ENCODE data around the gene CACNA1F.
A peak's percentile ranks its signal among the peaks of the same experiment; 100 is the strongest.

The CACNA1F gene

GRCh38 chrX:49165901-49166881 lies 66.9 kb downstream of the CACNA1F start:
- Histone ChIP-seq H3K36me3 (ENCODE audit: control insufficient read depth in 2 of 2, insufficient read depth in 2 of 2, low read length in 2 of 2) (no peaks in the 10 kb centered on the region), H3K9me3 (ENCODE audit: control insufficient read depth in 2 of 2, low read length in 2 of 2) (no peaks in the 10 kb centered on the region), H3K4me3 (ENCODE audit: low read length in 2 of 2) (peak overlapping the region; percentile 54 to 74), H3K4me1 (ENCODE audit: control insufficient read depth, insufficient read depth, low read length) (peaks cover 19% of the 10 kb centered on the region), H3K27ac (ENCODE audit: low read length) (peak overlapping the region; percentile 95), H3K27me3 (ENCODE audit: control insufficient read depth in 1 of 2, insufficient read depth in 2 of 2, low read length in 2 of 2) (peaks cover 0 to 5% of the 10 kb centered on the region in 2 donors), H3K9ac (ENCODE audit: low read length in 2 of 2) (peak overlapping the region; percentile 73 to 88)

GRCh38 chrX:49164589-49165360 lies 68.4 kb downstream of the CACNA1F start:
- Histone ChIP-seq H3K27ac (ENCODE audit: low read length) (peak overlapping the region; percentile 95), H3K4me1 (ENCODE audit: control insufficient read depth, insufficient read depth, low read length) (peaks cover 18% of the 10 kb centered on the region), H3K4me3 (ENCODE audit: low read length in 2 of 2) (no peak overlapping the region), H3K9ac (ENCODE audit: low read length in 2 of 2) (no peak overlapping the region), H3K36me3 (ENCODE audit: control insufficient read depth in 2 of 2, insufficient read depth in 2 of 2, low read length in 2 of 2) (no peaks in the 10 kb centered on the region), H3K27me3 (ENCODE audit: control insufficient read depth in 1 of 2, insufficient read depth in 2 of 2, low read length in 2 of 2) (peaks cover 0 to 5% of the 10 kb centered on the region in 2 donors), H3K9me3 (ENCODE audit: control insufficient read depth in 2 of 2, low read length in 2 of 2) (no peaks in the 10 kb centered on the region)

DNA sequence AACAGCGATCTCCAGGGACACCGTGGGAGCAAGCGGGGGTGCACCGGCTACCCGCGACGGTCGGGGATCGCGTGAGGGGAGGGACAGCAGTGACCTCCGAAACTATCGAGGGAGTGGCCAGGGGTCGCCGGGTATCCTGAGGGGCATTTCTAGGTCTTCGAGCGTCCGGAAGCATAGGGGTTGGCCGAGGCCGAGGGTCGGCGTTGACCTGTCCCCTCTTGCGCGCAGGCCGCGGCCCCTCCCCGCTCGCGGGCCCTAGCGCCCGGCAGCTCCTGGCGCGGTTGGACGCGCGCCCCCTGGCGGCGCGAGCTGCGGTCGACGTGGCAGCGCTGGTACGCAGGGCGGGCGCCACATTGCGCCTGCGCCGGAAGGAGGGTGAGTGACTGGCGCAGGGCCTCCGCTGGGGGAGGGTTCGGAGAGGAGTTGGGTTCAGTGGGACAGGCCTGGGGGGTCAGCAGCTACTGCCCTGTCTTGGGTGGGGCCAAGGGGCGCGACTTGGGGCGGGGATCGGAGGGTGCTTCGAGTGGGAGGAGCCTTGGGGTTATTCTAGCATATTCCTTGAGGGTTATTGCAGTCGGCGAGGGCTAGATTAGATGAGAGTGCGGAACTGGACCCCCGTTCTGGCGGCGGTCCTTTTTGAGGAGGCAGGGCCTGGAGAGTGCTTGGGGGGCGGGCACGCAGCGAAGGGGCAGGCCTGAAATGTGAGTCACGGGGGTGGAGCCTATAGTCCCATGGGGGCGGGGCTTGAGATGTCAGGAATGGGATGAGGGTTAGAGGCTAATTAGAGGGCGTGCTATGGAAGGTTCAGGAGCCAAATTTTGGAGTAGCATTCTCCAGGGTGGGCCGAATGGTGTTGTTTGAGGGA lies 69.4 kb downstream of the CACNA1F start:
- peaks cover 15% of the 10 kb centered on the region for H3K4me1 ChIP-seq (ENCODE audit: control insufficient read depth, insufficient read depth, low read length)
- H3K36me3 ChIP-seq (ENCODE audit: control insufficient read depth in 2 of 2, insufficient read depth in 2 of 2, low read length in 2 of 2), result no peaks in the 10 kb centered on the region
- no peaks in the 10 kb centered on the region for H3K9me3 ChIP-seq (ENCODE audit: control insufficient read depth in 2 of 2, low read length in 2 of 2)
- H3K9ac ChIP-seq (ENCODE audit: low read length in 2 of 2), result peak overlapping the region; percentile 47 to 67
- peak overlapping the region; percentile 87 for H3K27ac ChIP-seq (ENCODE audit: low read length)
- peaks cover 0 to 9% of the 10 kb centered on the region in 2 donors for H3K27me3 ChIP-seq (ENCODE audit: control insufficient read depth in 1 of 2, insufficient read depth in 2 of 2, low read length in 2 of 2)
- H3K4me3 ChIP-seq (ENCODE audit: low read length in 2 of 2), result peak overlapping the region; percentile 35 to 62

- peak within 1 kb of the TSS; percentile 47 to 67 for H3K9ac ChIP-seq (ENCODE audit: low read length in 2 of 2)
- H3K36me3 ChIP-seq (ENCODE audit: control insufficient read depth in 2 of 2, insufficient read depth in 2 of 2, low read length in 2 of 2), result no peaks in the 10 kb centered on the region
- peak within 1 kb of the TSS; percentile 87 for H3K27ac ChIP-seq (ENCODE audit: low read length)
- H3K27me3 ChIP-seq (ENCODE audit: control insufficient read depth in 1 of 2, insufficient read depth in 2 of 2, low read length in 2 of 2), result peaks cover 0 to 10% of the 10 kb centered on the region in 2 donors
- H3K4me3 ChIP-seq (ENCODE audit: low read length in 2 of 2), result peak within 1 kb of the TSS; percentile 35 to 62
- no peaks in the 10 kb centered on the region for H3K9me3 ChIP-seq (ENCODE audit: control insufficient read depth in 2 of 2, low read length in 2 of 2)
- H3K4me1 ChIP-seq (ENCODE audit: control insufficient read depth, insufficient read depth, low read length), result peaks cover 15% of the 10 kb centered on the region
Measured at GRCh38 chrX:49162620-49163019, 70.5 kb downstream of the CACNA1F start, which contains the start of gene MAGIX. TSS of gene MAGIX (plus strand) at chrX:49162758. CDS start at chrX:49162890, 132 bp downstream.

- H3K4me3 ChIP-seq (ENCODE audit: low read length in 2 of 2), result no peak overlapping the region
- no peak overlapping the region for H3K9ac ChIP-seq (ENCODE audit: low read length in 2 of 2)
- H3K4me1 ChIP-seq (ENCODE audit: control insufficient read depth, insufficient read depth, low read length), result peaks cover 8% of the 10 kb centered on the region
- H3K36me3 ChIP-seq (ENCODE audit: control insufficient read depth in 2 of 2, insufficient read depth in 2 of 2, low read length in 2 of 2), result no peaks in the 10 kb centered on the region
- H3K9me3 ChIP-seq (ENCODE audit: control insufficient read depth in 2 of 2, low read length in 2 of 2), result no peaks in the 10 kb centered on the region
- H3K27ac ChIP-seq (ENCODE audit: low read length), result no peak overlapping the region
- peaks cover 0 to 7% of the 10 kb centered on the region in 2 donors for H3K27me3 ChIP-seq (ENCODE audit: control insufficient read depth in 1 of 2, insufficient read depth in 2 of 2, low read length in 2 of 2)
Measured at GRCh38 chrX:49161632-49162031, 71.5 kb downstream of the CACNA1F start.

GRCh38 chrX:49160908-49161307 lies 72.2 kb downstream of the CACNA1F start:
- Histone ChIP-seq H3K4me3 (ENCODE audit: low read length in 2 of 2) (no peak overlapping the region), H3K27ac (ENCODE audit: low read length) (no peak overlapping the region), H3K36me3 (ENCODE audit: control insufficient read depth in 2 of 2, insufficient read depth in 2 of 2, low read length in 2 of 2) (no peaks in the 10 kb centered on the region), H3K9ac (ENCODE audit: low read length in 2 of 2) (no peak overlapping the region), H3K9me3 (ENCODE audit: control insufficient read depth in 2 of 2, low read length in 2 of 2) (no peaks in the 10 kb centered on the region), H3K4me1 (ENCODE audit: control insufficient read depth, insufficient read depth, low read length) (peaks cover 9% of the 10 kb centered on the region), H3K27me3 (ENCODE audit: control insufficient read depth in 1 of 2, insufficient read depth in 2 of 2, low read length in 2 of 2) (peaks cover 0 to 7% of the 10 kb centered on the region in 2 donors)

DNA sequence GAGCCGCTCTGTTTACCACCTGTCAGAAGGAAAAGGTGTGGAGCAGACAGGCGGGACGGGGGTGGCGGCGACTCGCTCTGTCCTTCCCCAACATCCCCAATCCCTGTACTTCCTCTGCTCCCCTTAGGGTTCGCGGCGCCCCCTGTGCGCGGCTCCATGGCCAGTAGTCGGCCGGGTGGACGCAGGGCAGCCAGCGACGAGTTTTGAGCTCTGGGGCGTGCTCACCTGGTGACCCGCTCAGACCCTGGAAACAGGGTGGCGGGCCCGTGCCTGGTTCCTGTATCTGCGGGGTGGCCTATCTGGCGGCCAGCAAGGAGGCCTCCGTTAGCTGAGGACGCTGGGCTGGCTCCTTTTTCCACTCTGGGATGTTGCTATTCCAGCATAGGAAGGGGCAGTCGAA lies 75.9 kb downstream of the CACNA1F start:
- H3K4me1 ChIP-seq (ENCODE audit: control insufficient read depth, insufficient read depth, low read length), result peaks cover 7% of the 10 kb centered on the region
- H3K27me3 ChIP-seq (ENCODE audit: control insufficient read depth in 1 of 2, insufficient read depth in 2 of 2, low read length in 2 of 2), result peaks cover 0 to 5% of the 10 kb centered on the region in 2 donors
- H3K4me3 ChIP-seq (ENCODE audit: low read length in 2 of 2), result no peak overlapping the region
- H3K9me3 ChIP-seq (ENCODE audit: control insufficient read depth in 2 of 2, low read length in 2 of 2), result peaks cover 0 to 2% of the 10 kb centered on the region in 2 donors
- H3K27ac ChIP-seq (ENCODE audit: low read length), result no peak overlapping the region
- no peaks in the 10 kb centered on the region for H3K36me3 ChIP-seq (ENCODE audit: control insufficient read depth in 2 of 2, insufficient read depth in 2 of 2, low read length in 2 of 2)
- no peak overlapping the region for H3K9ac ChIP-seq (ENCODE audit: low read length in 2 of 2)

GRCh38 chrX:49155900-49156837 lies 77.0 kb downstream of the CACNA1F start:
- no peaks in the 10 kb centered on the region for H3K36me3 ChIP-seq (ENCODE audit: control insufficient read depth in 2 of 2, insufficient read depth in 2 of 2, low read length in 2 of 2)
- H3K4me1 ChIP-seq (ENCODE audit: control insufficient read depth, insufficient read depth, low read length), result peaks cover 7% of the 10 kb centered on the region
- peak overlapping the region; percentile 89 to 93 for H3K9ac ChIP-seq (ENCODE audit: low read length in 2 of 2)
- H3K9me3 ChIP-seq (ENCODE audit: control insufficient read depth in 2 of 2, low read length in 2 of 2), result peaks cover 0 to 2% of the 10 kb centered on the region in 2 donors
- H3K27me3 ChIP-seq (ENCODE audit: control insufficient read depth in 1 of 2, insufficient read depth in 2 of 2, low read length in 2 of 2), result peaks cover 0 to 5% of the 10 kb centered on the region in 2 donors
- peak overlapping the region; percentile 50 to 71 for H3K4me3 ChIP-seq (ENCODE audit: low read length in 2 of 2)
- H3K27ac ChIP-seq (ENCODE audit: low read length), result peak overlapping the region; percentile 93

DNA sequence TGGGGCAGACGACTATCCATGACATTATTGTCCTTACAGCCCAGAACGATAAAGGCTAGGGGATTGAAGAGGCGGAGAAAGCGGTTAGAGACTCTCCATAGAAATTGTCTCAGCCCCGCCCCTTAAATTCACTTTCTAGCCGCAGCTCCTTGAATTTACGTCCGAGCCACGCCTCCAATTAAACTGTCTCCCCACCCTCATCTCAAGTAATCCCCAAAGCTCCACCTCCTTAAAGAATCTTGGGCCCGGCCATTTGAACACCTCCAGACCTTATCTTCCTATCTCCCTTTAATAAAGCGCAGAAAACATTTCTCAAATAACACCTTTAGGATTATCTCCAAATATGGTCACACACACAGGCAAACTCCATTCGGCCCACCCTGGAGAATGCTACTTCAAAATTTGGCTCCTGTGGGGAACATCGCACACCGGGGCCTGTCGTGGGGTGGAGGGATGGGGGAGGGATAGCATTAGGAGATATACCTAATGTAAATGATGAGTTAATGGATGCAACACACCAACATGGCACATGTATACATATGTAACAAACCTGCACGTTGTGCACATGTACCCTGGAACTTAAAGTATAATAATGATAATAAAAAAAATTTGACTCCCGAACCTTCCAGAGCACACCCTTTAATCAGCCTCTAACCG lies 77.8 kb downstream of the CACNA1F start:
- peaks cover 0 to 5% of the 10 kb centered on the region in 2 donors for H3K27me3 ChIP-seq (ENCODE audit: control insufficient read depth in 1 of 2, insufficient read depth in 2 of 2, low read length in 2 of 2)
- peak overlapping the region; percentile 38 to 71 for H3K4me3 ChIP-seq (ENCODE audit: low read length in 2 of 2)
- H3K36me3 ChIP-seq (ENCODE audit: control insufficient read depth in 2 of 2, insufficient read depth in 2 of 2, low read length in 2 of 2), result no peaks in the 10 kb centered on the region
- H3K4me1 ChIP-seq (ENCODE audit: control insufficient read depth, insufficient read depth, low read length), result peaks cover 7% of the 10 kb centered on the region
- H3K9me3 ChIP-seq (ENCODE audit: control insufficient read depth in 2 of 2, low read length in 2 of 2), result peaks cover 0 to 2% of the 10 kb centered on the region in 2 donors
- peak overlapping the region; percentile 89 to 93 for H3K9ac ChIP-seq (ENCODE audit: low read length in 2 of 2)
- peak overlapping the region; percentile 93 for H3K27ac ChIP-seq (ENCODE audit: low read length)

Measured in stomach smooth muscle (tissue), 2 donors.